ENCODE measurements around the gene WFDC10B. TPM values are rescaled to one million over a fixed set of nuclear protein-coding genes. Genes with fewer than 3 reads are reported as not detected.
"Not testable (repeated sequence)": the region's sequence is repeated elsewhere in the genome, so short reads cannot be mapped to it uniquely, and the experiment has no call there.

The WFDC10B gene
- polyA plus RNA-seq, 1 of the 3 experiments (the other 2 are of a cell fraction): not detected

GRCh38 chr20:45722047-45722446 lies 17.2 kb upstream of the WFDC10B start, which contains the start of gene SPINT4:
SPINT4 (plus strand) TSS chr20:45722347; CDS start chr20:45722368, 21 bp downstream.
- H3K9me3 ChIP-seq: no peaks in the 10 kb centered on the region
- CTCF ChIA-PET: no interaction called here
- H2AFZ ChIP-seq (ENCODE audit: low read depth): no peak within 1 kb of the TSS
- no peaks in the 10 kb centered on the region for H4K20me1 ChIP-seq (ENCODE audit: insufficient read depth)
- no peaks in the 10 kb centered on the region for H3K27me3 ChIP-seq (ENCODE audit: insufficient read depth)
- no peak within 1 kb of the TSS for H3K27ac ChIP-seq (ENCODE audit: low read depth in 2 of 2, low read length in 1 of 2)
- no peaks in the 10 kb centered on the region for H3F3A ChIP-seq (replicated peaks; ENCODE audit: insufficient read depth)
- H3K9me2 ChIP-seq: no peaks in the 10 kb centered on the region
- H3K79me2 ChIP-seq (ENCODE audit: insufficient read depth): no peaks in the 10 kb centered on the region
- TF ChIP-seq PBX3 (IDR thresholded peaks at IDR 0.05): no peak
- TF ChIP-seq NRF1 (IDR thresholded peaks at IDR 0.05; ENCODE audit: low read depth, low read length): no peak
- no peak for TF ChIP-seq ELF1 (IDR thresholded peaks at IDR 0.05)
- no peak for TF ChIP-seq TEAD4 (IDR thresholded peaks at IDR 0.05; ENCODE audit: borderline replicate concordance, insufficient read depth)
- no peak for TF ChIP-seq MXI1 (IDR thresholded peaks at IDR 0.05; ENCODE audit: low read depth, low read length)
- TF ChIP-seq, protein P1, sequence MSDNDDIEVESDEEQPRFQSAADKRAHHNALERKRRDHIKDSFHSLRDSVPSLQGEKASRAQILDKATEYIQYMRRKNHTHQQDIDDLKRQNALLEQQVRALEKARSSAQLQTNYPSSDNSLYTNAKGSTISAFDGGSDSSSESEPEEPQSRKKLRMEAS (IDR thresholded peaks at IDR 0.05; ENCODE audit: low read depth): no peak
- TF ChIP-seq, protein P2, sequence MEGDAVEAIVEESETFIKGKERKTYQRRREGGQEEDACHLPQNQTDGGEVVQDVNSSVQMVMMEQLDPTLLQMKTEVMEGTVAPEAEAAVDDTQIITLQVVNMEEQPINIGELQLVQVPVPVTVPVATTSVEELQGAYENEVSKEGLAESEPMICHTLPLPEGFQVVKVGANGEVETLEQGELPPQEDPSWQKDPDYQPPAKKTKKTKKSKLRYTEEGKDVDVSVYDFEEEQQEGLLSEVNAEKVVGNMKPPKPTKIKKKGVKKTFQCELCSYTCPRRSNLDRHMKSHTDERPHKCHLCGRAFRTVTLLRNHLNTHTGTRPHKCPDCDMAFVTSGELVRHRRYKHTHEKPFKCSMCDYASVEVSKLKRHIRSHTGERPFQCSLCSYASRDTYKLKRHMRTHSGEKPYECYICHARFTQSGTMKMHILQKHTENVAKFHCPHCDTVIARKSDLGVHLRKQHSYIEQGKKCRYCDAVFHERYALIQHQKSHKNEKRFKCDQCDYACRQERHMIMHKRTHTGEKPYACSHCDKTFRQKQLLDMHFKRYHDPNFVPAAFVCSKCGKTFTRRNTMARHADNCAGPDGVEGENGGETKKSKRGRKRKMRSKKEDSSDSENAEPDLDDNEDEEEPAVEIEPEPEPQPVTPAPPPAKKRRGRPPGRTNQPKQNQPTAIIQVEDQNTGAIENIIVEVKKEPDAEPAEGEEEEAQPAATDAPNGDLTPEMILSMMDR (IDR thresholded peaks at IDR 0.05): no peak
- POLR2A ChIA-PET: no interaction called here
- WGBS (ENCODE audit: low lambda C conversion rate): 0% methylated on average over 1 of the region's 1 CpG
- no peak for DNase-seq
- H3K4me3 ChIP-seq (ENCODE audit: low read depth in 2 of 2, low read length in 1 of 2): no peak within 1 kb of the TSS
- H3K9ac ChIP-seq: no peak within 1 kb of the TSS
- no peaks in the 10 kb centered on the region for H3K4me1 ChIP-seq (ENCODE audit: control insufficient read depth in 1 of 2, insufficient read depth in 2 of 2, low read depth in 1 of 2, low read length in 1 of 2)
- no peak within 1 kb of the TSS for H3K4me2 ChIP-seq
- H3K36me3 ChIP-seq (replicated peaks in 1 of 2; ENCODE audit: control insufficient read depth in 1 of 2, insufficient read depth in 2 of 2, low read length in 1 of 2): no peaks in the 10 kb centered on the region

GRCh38 chr20:45716141-45716688 lies 11.4 kb upstream of the WFDC10B start:
- H3K4me1 ChIP-seq (ENCODE audit: control insufficient read depth in 1 of 2, insufficient read depth in 2 of 2, low read depth in 1 of 2, low read length in 1 of 2); H2AFZ ChIP-seq (ENCODE audit: low read depth); H4K20me1 ChIP-seq (ENCODE audit: insufficient read depth); H3K9me2 ChIP-seq; H3K79me2 ChIP-seq (ENCODE audit: insufficient read depth); POLR2A ChIA-PET; H3K9ac ChIP-seq; H3F3A ChIP-seq (replicated peaks; ENCODE audit: insufficient read depth); H3K4me2 ChIP-seq; H3K36me3 ChIP-seq (replicated peaks in 1 of 2; ENCODE audit: control insufficient read depth in 1 of 2, insufficient read depth in 2 of 2, low read length in 1 of 2); H3K27me3 ChIP-seq (ENCODE audit: insufficient read depth); H3K9me3 ChIP-seq; H3K27ac ChIP-seq (ENCODE audit: low read depth in 2 of 2, low read length in 1 of 2); DNase-seq; H3K4me3 ChIP-seq (ENCODE audit: low read depth in 2 of 2, low read length in 1 of 2): not testable (repeated sequence)
- CTCF ChIA-PET: interaction anchor here (1.6 to 2.4 kb wide), 2 partner anchors 11 to 55 kb away, joined by 4 to 6 read pairs; no protein-coding TSS in a partner anchor

GRCh38 chr20:45701873-45702272 lies 2.9 kb downstream of the WFDC10B start, which contains the start of gene WFDC13:
WFDC13 (plus strand) TSS chr20:45702038; CDS start chr20:45702124, 86 bp downstream.
- no peak within 1 kb of the TSS for H3K27ac ChIP-seq (ENCODE audit: low read depth in 2 of 2, low read length in 1 of 2)
- H3K9me3 ChIP-seq: no peaks in the 10 kb centered on the region
- ChIA-PET CTCF (no interaction called here), POLR2A (no interaction called here)
- no peaks in the 10 kb centered on the region for H4K20me1 ChIP-seq (ENCODE audit: insufficient read depth)
- no peaks in the 10 kb centered on the region for H3K36me3 ChIP-seq (replicated peaks in 1 of 2; ENCODE audit: control insufficient read depth in 1 of 2, insufficient read depth in 2 of 2, low read length in 1 of 2)
- no peaks in the 10 kb centered on the region for H3K4me1 ChIP-seq (ENCODE audit: control insufficient read depth in 1 of 2, insufficient read depth in 2 of 2, low read depth in 1 of 2, low read length in 1 of 2)
- H3K4me3 ChIP-seq (ENCODE audit: low read depth in 2 of 2, low read length in 1 of 2): no peak within 1 kb of the TSS
- peaks cover 5% of the 10 kb centered on the region; the same call in 1 of the 2 replicates for H3K27me3 ChIP-seq (ENCODE audit: insufficient read depth)
- H3F3A ChIP-seq (replicated peaks; ENCODE audit: insufficient read depth): no peaks in the 10 kb centered on the region
- DNase-seq: no peak
- H3K9me2 ChIP-seq: no peaks in the 10 kb centered on the region
- no peak within 1 kb of the TSS for H2AFZ ChIP-seq (ENCODE audit: low read depth)
- no peak within 1 kb of the TSS for H3K4me2 ChIP-seq
- no peaks in the 10 kb centered on the region for H3K79me2 ChIP-seq (ENCODE audit: insufficient read depth)
- 3% methylated on average over 4 of the region's 4 CpGs for WGBS (ENCODE audit: low lambda C conversion rate)
- no peak within 1 kb of the TSS for H3K9ac ChIP-seq
- TF ChIP-seq TCF12 (IDR thresholded peaks at IDR 0.05) (no peak), PBX3 (IDR thresholded peaks at IDR 0.05) (no peak), USF1 (IDR thresholded peaks at IDR 0.05; ENCODE audit: borderline replicate concordance, low read depth) (no peak), RFX5 (IDR thresholded peaks at IDR 0.05; ENCODE audit: low read length) (no peak)
- TF ChIP-seq, protein P1 (IDR thresholded peaks at IDR 0.05; ENCODE audit: low read depth): no peak
- TF ChIP-seq, protein P3, sequence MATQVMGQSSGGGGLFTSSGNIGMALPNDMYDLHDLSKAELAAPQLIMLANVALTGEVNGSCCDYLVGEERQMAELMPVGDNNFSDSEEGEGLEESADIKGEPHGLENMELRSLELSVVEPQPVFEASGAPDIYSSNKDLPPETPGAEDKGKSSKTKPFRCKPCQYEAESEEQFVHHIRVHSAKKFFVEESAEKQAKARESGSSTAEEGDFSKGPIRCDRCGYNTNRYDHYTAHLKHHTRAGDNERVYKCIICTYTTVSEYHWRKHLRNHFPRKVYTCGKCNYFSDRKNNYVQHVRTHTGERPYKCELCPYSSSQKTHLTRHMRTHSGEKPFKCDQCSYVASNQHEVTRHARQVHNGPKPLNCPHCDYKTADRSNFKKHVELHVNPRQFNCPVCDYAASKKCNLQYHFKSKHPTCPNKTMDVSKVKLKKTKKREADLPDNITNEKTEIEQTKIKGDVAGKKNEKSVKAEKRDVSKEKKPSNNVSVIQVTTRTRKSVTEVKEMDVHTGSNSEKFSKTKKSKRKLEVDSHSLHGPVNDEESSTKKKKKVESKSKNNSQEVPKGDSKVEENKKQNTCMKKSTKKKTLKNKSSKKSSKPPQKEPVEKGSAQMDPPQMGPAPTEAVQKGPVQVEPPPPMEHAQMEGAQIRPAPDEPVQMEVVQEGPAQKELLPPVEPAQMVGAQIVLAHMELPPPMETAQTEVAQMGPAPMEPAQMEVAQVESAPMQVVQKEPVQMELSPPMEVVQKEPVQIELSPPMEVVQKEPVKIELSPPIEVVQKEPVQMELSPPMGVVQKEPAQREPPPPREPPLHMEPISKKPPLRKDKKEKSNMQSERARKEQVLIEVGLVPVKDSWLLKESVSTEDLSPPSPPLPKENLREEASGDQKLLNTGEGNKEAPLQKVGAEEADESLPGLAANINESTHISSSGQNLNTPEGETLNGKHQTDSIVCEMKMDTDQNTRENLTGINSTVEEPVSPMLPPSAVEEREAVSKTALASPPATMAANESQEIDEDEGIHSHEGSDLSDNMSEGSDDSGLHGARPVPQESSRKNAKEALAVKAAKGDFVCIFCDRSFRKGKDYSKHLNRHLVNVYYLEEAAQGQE (IDR thresholded peaks at IDR 0.05; ENCODE audit: low read depth, low read length): no peak
